ENCODE results near the gene RASGRF2.

Gene RASGRF2

GRCh38 chr5:81205058-81205457 is 244.9 kb downstream of the RASGRF2 start:
- intact Hi-C loops (cut with DNase I) = no loop called here
- DNase-seq = no peak

DNA sequence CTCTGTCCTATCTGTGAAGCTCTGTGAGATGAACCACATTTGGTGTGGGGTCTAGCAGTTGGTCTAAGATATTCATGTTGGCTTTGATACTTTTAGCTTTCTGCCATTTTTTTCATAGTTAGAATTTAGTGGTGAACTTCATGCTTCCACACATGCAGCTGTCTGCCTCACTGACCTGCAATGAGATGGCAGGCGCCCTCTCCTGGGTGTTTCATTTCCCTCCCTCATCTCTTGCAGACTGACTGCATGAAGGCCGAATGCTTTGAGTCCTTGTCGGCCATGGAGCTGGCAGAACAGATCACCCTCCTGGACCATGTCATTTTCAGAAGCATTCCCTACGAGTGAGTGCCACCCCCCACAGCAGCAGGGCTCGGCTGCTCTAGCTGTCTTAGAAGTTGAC is 246.8 kb downstream of the RASGRF2 start:
- no peak for DNase-seq

GRCh38 chr5:81208904-81209303 is 248.7 kb downstream of the RASGRF2 start:
- intact Hi-C loops (cut with DNase I) = no loop called here
- DNase-seq = no peak

More for the DNA sequence above, 246.8 kb downstream of the RASGRF2 start:
- intact Hi-C loops (cut with DNase I) = no loop called here

- no peak for DNase-seq
- intact Hi-C loops (cut with DNase I) = no loop called here
Observed at GRCh38 chr5:81209386-81209785, 249.2 kb downstream of the RASGRF2 start.

DNA sequence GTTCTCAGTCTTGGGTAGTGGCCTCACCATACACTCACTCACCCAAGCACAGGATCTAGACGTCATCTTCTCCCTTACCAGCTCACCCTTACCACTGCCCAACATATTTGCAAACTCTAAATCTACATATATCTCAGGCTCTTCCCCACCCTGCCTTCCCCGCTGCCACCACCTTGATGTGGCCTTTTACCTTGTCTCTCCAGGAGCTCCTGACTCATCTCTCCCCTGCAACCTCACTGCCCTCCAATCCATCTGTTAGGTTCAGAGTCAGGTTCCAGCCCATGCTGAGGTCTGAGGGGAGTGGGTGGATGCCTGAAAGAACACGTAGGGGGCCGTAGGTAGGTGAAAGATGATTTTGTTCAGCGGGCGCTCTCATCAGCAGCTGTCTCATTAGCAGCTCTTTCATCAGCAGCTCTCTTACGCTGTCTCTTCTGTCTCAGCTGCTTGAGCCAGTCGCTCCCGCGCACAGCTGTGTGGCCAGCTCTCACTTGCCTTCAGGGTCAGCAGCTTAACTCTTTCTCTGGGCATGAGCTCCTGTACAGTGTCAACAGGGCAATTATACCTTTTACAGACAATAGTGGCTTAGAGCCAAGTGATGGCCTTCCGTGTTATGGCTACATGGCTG is 249.8 kb downstream of the RASGRF2 start:
- DNase-seq = no peak
- intact Hi-C loops (cut with DNase I) = no loop called here

- no peak for DNase-seq
- intact Hi-C loops (cut with DNase I) = no loop called here
Observed at GRCh38 chr5:81212211-81212751, 252.1 kb downstream of the RASGRF2 start.

DNA sequence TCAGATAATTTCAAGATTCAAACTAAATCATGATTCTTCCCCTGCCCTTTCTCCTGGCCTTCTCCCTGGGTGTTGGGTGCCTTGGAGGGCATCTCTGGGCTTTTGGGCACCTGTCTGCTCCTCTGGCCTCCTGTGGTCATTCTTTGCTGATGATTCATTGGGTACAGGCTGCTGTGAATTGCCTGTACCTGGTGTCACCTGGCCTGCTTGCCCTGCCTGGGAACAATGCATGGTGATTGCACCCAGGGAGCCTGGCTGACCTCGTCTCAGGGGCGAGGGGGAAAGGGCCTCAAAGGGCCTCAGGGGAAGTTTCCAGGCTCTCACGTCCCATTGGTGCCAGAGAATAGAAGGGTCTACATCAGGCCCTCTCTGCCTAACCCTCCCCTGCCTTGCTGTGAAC is 252.9 kb downstream of the RASGRF2 start:
- no peak for DNase-seq
- intact Hi-C loops (cut with DNase I) = no loop called here

- intact Hi-C loops (cut with DNase I) = no loop called here
- no peak for DNase-seq
Observed at GRCh38 chr5:81214848-81215247, 254.7 kb downstream of the RASGRF2 start.

DNA sequence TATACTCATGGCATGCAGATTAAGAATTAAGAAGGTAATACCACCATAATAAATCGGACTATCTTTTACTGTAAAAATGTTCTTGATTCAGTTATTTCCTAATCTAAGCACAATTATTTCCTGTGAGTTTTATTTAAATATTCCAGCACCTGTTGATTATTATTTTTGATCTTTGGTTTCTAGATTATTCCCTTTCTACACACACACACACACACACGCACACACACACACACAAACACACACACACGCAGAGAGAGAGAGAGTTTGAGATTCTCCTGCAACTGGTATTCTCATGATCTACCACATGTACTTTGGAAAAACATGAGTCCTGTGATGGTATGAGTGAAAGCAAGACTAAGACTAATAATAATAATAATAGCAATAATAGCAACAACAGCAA is 256.0 kb downstream of the RASGRF2 start:
- intact Hi-C loops (cut with DNase I) = no loop called here
- no peak for DNase-seq

DNA sequence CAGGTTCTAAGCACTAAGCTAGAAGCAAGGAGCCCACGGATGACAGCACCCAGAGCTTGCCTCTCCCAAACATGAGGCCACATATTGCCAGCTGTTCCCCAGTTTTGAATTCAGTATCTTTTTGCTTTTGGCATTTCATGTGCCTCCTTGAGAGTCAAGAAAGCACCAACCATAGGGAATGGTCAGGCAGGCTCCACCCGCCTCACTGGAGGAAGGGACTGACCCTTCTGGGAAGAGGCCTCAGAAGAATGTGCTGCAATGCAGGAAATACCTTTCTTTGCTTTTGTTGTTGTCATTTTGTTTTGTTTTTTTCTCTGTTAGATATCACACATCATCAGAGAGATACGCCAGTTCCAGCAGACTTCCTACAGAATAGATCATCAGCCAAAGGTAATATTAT is 259.2 kb downstream of the RASGRF2 start:
- intact Hi-C loops (cut with DNase I) = no loop called here
- no peak for DNase-seq

GRCh38 chr5:81222285-81222684 is 262.1 kb downstream of the RASGRF2 start:
- intact Hi-C loops (cut with DNase I) = no loop called here
- no peak for DNase-seq

GRCh38 chr5:81225463-81225862 is 265.3 kb downstream of the RASGRF2 start:
- DNase-seq = no peak
- intact Hi-C loops (cut with DNase I) = no loop called here

- intact Hi-C loops (cut with DNase I) = no loop called here
- DNase-seq = no peak
Observed at GRCh38 chr5:81226286-81226685, 266.1 kb downstream of the RASGRF2 start.

- intact Hi-C loops (cut with DNase I) = no loop called here
- no peak for DNase-seq
Observed at GRCh38 chr5:81226949-81227348, 266.8 kb downstream of the RASGRF2 start.

DNA sequence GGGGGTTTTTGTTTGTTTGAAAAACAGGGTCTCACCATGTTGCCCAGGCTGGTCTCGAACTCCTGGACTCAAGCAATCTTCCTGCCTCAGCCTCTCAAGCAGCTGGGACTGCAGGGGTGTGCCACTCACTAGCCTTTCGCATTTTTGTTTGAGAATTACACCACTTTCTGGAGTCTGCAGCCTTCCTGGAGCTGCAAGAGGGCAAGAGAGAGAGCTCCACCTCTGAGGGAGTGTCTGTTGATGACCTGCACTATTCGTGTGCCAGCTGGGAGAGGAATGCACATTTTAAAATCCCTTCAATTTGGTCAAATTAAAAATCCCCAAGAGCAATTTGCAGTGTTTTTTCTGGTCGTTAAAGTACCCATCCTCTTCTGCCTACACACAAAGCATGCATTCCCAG is 267.9 kb downstream of the RASGRF2 start:
- DNase-seq = no peak
- intact Hi-C loops (cut with DNase I) = no loop called here

DNA sequence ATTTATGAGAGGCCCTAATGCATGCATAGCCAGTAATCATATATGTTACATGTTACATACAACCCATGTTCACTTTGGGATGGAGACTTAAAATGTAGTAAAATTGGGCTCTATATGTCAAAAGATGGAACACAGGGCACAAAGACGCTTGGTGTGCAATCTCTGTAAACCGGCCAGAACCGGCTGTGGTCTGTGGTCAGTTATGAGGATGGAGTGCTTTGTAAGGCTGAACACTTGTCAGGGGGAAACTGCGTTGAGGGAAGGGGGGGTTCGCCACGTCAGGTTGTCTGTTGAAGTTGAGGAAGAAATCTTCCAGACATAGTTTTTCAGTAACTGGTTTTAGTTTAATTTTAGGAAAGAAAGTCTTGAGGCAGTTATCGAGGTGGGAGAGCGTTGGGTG is 270.3 kb downstream of the RASGRF2 start:
- intact Hi-C loops (cut with DNase I) = no loop called here
- DNase-seq = no peak

GRCh38 chr5:81232464-81233079 is 272.4 kb downstream of the RASGRF2 start:
- peak in 5 of 42 donors; percentile 17 to 50 (median 28) for DNase-seq
- intact Hi-C loops (cut with DNase I) = no loop called here

DNA sequence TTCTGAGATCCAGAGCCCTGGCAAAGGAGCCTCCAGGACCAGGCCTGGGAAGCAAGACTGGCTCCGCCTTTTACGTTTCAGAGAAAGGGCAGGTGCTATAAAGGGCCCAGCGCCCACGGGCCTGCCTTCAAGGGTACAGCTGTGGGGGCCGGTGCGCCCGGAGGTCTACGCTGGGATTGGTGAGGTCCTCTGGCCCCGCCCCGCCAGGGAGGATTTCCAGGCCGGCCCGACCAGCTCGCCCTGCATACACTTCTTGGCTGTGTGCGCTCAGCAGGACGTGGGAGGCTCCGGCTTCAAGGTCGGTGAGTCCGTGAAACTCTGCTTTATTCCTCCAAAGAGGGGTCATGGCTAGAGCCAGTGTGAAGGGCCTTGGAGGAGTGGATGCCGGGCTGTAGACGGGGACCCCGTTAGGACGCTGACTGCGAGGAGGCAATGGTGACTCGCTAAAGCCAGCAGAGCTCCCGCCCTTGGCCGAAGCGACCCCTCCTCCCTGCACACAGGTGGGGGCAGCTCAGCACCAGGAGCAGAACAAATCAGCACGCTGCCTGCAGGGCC is 273.0 kb downstream of the RASGRF2 start, which contains the start of gene CKMT2:
Gene CKMT2, plus strand, starts transcription at position 243 of the 555 bp plus-strand sequence. CDS start 17,811 bp downstream, outside the sequence.
- intact Hi-C loops (cut with DNase I) = no loop called here
- DNase-seq = peak in 36 of 42 donors; percentile 20 to 73 (median 49)

GRCh38 chr5:81234299-81234698 is 274.1 kb downstream of the RASGRF2 start:
- DNase-seq = no peak
- intact Hi-C loops (cut with DNase I) = no loop called here

GRCh38 chr5:81234801-81235200 is 274.6 kb downstream of the RASGRF2 start:
- intact Hi-C loops (cut with DNase I) = no loop called here
- no peak for DNase-seq

All from head of caudate nucleus (tissue), 42 donors.